Suprapubic skin (tissue), 4 donors: Measurements from ENCODE around the gene NEK6.

Experiments used
- CTCF ChIP-seq, 2 donors: fragments of 200-600 bp in 1 of 2; fragments of 450-650 bp in 1 of 2; sonication (generic) in 1 of 2; IDR thresholded peaks; one replicate each; pipeline ENCODE4 v1.5.1; 2016 to 2019; ENCODE audit warnings: antibody characterized with exemption in 2 of 2, mild to moderate bottlenecking in 1 of 2, moderate library complexity in 1 of 2
- EP300 ChIP-seq: sonication (generic); formaldehyde crosslinking; IDR thresholded peaks from one replicate; pipeline ENCODE4 v1.6.1; 2017; ENCODE audit warnings: antibody characterized with exemption
- POLR2A ChIP-seq, 2 donors: fragments of 450-650 bp; IDR thresholded peaks; one replicate each; pipeline ENCODE4 v1.6.1; 2017; ENCODE audit warnings: antibody characterized with exemption in 2 of 2, mild to moderate bottlenecking in 2 of 2, moderate library complexity in 2 of 2
- POLR2AphosphoS5 ChIP-seq, 3 donors: sonication (generic); formaldehyde crosslinking; IDR thresholded peaks; one replicate each; pipeline ENCODE4 v1.6.1; 2017; ENCODE audit warnings: antibody characterized with exemption in 3 of 3

DNA sequence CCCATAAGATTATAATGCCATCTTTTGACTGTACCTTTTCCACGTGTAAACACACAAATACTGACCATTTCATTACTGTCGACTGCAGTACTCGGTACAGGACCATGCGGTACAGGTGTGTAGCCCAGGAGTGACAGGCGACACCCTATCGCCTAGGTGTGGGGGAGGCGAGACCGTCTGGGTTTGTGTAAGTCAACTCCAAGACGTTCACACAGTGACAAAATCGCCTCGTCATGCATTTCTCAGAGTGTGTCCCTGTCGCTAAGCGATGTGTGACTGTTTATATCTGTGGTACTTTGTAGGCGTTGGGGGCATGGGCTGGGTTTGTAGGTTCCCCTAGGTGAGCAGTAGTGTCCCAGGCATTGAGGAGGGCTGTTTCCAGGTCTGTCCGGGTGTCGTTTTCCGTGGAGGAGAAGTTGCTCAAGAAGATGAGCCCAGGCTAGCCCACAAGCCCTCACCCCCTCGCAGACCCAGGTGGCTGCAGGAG, 20.3 kb downstream of the NEK6 start:
- no peak for TF ChIP-seq CTCF (IDR thresholded peaks at IDR 0.05)
- TF ChIP-seq POLR2A (IDR thresholded peaks at IDR 0.05): no peak
- no peak for TF ChIP-seq POLR2AphosphoS5 (IDR thresholded peaks at IDR 0.05)
- no peak for TF ChIP-seq EP300
